GM13977 (cell line): ENCODE measurements around the gene TXNDC17.
"Not testable (repeated sequence)": the region's sequence is repeated elsewhere in the genome, so short reads cannot be mapped to it uniquely, and the experiment has no call there.

Experiments
- DNase-seq: peaks from one replicate; pipeline ENCODE4 v3.0.0; 2012; ENCODE audit warnings: low spot score
- CTCF ChIP-seq: IDR thresholded peaks from 2 replicates; pipeline ENCODE4 v1.5.1; 2012; ENCODE audit warnings: mild to moderate bottlenecking, control low read depth; ENCODE audit not compliant: insufficient read depth; ENCODE audit errors: extremely low read depth, missing control alignments
- in situ Hi-C: fragments of 300-500 bp; cut with MboI; formaldehyde crosslinking; loops from one replicate; pipeline ENCODE4 v1.12.0; 2022; ENCODE audit warnings: low sequenced_read_pairs, low pct_unique_long_range_greater_than_20kb, mixed read lengths, inconsistent platforms; ENCODE audit not compliant: unreplicated experiment

The TXNDC17 gene

GRCh38 chr17:6686026-6686425 is 45.2 kb downstream of the TXNDC17 start:
- TF ChIP-seq CTCF = no peak
- no peak for DNase-seq
- in situ Hi-C loops = no loop called here

GRCh38 chr17:6688944-6689343 is 48.1 kb downstream of the TXNDC17 start:
- DNase-seq = no peak
- TF ChIP-seq CTCF = no peak
- in situ Hi-C loops = no loop called here

GRCh38 chr17:6690641-6691040 is 49.8 kb downstream of the TXNDC17 start:
- in situ Hi-C loops = no loop called here
- no peak for TF ChIP-seq CTCF
- DNase-seq = no peak

GRCh38 chr17:6691546-6691945 is 50.7 kb downstream of the TXNDC17 start:
- DNase-seq = no peak
- TF ChIP-seq CTCF = no peak
- in situ Hi-C loops = no loop called here

- DNase-seq, in situ Hi-C loops: not testable (repeated sequence)
These were observed 51.1 kb downstream of the TXNDC17 start for GRCh38 chr17:6691958-6692357.
